Stimulated activated CD4-positive, alpha-beta T cell treated with anti-CD3 and anti-CD28 coated beads, Interleukin-1b, Interleukin-23, amount 100 ng/mL, for 24 hours (primary cell): ENCODE results near the gene TBX19.

ENCODE experiments used
- DNase-seq, 4 experiments: peaks; one replicate each; pipeline ENCODE4 v3.0.0-alpha.2; 2020; ENCODE audit warnings: low read depth in 4 of 4, low spot score in 1 of 4

Gene TBX19

GRCh38 chr1:168280296-168280927, at the start of gene TBX19:
Gene TBX19 (plus strand): TSS chr1:168280877. CDS start chr1:168281091, 214 bp downstream.
- no peak for DNase-seq

- DNase-seq: no peak
These were observed 45.7 kb upstream of the TBX19 start for GRCh38 chr1:168234846-168235547.

- DNase-seq: no peak
These were observed 45.2 kb upstream of the TBX19 start for GRCh38 chr1:168235548-168235885.

- DNase-seq: no peak
These were observed 44.7 kb upstream of the TBX19 start for GRCh38 chr1:168235937-168236336.

GRCh38 chr1:168236836-168237611, 43.7 kb upstream of the TBX19 start:
- peak in 1 of 4 experiments; percentile 27 for DNase-seq

GRCh38 chr1:168243198-168243597, 37.5 kb upstream of the TBX19 start:
- no peak for DNase-seq

GRCh38 chr1:168243636-168244212, 37.0 kb upstream of the TBX19 start:
- no peak for DNase-seq

GRCh38 chr1:168245042-168245441, 35.6 kb upstream of the TBX19 start:
- no peak for DNase-seq

GRCh38 chr1:168246506-168246905, 34.2 kb upstream of the TBX19 start:
- DNase-seq: no peak

- DNase-seq: no peak
These were observed 28.4 kb upstream of the TBX19 start for GRCh38 chr1:168252204-168252733.

- DNase-seq: no peak
These were observed 24.5 kb upstream of the TBX19 start for GRCh38 chr1:168256164-168256563.

- DNase-seq: no peak
These were observed 23.3 kb upstream of the TBX19 start for GRCh38 chr1:168257397-168257796.

GRCh38 chr1:168259567-168259966, 21.1 kb upstream of the TBX19 start:
- DNase-seq: no peak

- no peak for DNase-seq
These were observed 20.3 kb upstream of the TBX19 start for GRCh38 chr1:168260393-168260792.

- DNase-seq: no peak
These were observed 19.3 kb upstream of the TBX19 start for GRCh38 chr1:168261390-168261789.

GRCh38 chr1:168263130-168263529, 17.5 kb upstream of the TBX19 start:
- DNase-seq: no peak

- no peak for DNase-seq
These were observed 16.4 kb upstream of the TBX19 start for GRCh38 chr1:168264296-168264695.

- DNase-seq: no peak
These were observed 15.1 kb upstream of the TBX19 start for GRCh38 chr1:168265596-168265995.

- no peak for DNase-seq
These were observed 14.0 kb upstream of the TBX19 start for GRCh38 chr1:168266644-168267186.

- no peak for DNase-seq
These were observed 9.0 kb upstream of the TBX19 start for GRCh38 chr1:168271636-168272035.

- no peak for DNase-seq
These were observed 7.1 kb upstream of the TBX19 start for GRCh38 chr1:168273575-168273974.
